ENCODE data around the gene ATP1B4.

The ATP1B4 gene

DNA sequence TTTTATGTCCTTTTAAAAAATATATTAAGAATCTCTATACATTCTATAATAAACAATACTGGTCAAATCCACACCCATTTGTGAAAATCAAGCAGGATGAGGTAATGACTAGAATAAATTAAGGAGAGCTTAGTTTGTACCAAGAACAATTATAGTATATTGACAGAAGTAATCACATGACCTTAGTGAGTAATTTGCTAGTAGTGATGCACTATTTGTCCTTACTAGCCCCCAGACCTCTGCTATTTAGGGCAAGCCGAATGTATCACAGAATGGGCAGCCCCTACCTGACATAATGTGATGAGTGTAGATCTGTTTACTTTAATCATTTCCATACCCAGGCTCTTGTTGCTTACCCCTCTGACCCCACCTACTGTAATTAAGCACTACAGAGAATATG is 15.8 kb downstream of the ATP1B4 start:
- DNase-seq: no peak

- DNase-seq: no peak
Measured at GRCh38 chrX:120378570-120378969, 16.7 kb downstream of the ATP1B4 start.

DNA sequence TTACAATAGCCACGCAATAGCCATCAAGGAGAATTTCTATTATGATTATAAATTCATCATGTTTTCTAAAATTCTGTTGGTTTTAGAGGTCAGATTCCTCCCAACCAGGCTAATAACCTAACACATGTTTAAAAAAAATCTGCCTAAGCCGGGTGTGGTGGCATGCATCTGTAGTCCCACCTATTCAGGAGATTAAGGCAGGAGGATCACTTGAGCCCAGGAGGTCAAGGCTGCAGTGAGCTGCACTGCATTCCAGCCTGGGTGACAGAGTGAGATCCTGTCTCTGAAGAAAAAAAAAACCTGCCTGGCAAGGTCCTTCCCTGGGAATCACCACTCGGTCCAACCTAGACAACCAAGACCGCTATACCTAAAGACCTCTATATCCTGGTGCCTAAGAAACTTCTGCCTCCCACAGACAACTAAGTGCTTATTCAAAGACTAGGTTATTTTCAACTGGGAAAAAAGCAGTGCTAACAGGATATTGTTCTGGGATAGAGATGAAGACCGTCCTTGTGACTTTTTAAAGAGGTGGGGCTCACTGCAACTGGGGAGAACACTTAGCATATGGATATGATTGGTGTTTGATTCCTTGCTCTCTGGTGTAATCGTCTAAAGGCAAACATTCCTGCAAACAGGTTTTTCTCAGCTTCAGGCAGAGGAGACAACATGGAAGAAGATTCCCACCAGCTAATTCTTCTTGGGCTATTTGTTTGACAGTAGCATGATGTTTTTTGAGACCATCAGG is 18.2 kb downstream of the ATP1B4 start:
- DNase-seq: no peak

DNA sequence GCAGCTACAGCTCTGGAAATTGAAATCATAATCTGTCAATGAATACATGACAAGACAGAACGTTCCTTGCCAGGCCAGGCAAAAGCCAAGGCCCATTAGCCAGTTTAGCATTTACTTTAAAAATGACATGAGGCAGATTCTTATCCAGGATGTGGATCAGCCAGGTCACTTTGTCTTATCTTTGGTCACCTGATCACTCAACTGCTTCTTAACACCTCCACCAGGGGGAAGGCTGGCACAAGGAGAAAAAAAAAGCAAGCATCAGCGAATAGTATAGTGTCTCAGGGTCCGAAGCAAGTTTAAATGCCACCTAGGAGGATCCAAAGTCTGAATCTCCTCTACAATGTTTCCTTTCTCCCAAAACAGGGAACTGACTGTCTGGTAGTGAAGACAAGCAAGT is 18.8 kb downstream of the ATP1B4 start:
- DNase-seq: no peak

DNA sequence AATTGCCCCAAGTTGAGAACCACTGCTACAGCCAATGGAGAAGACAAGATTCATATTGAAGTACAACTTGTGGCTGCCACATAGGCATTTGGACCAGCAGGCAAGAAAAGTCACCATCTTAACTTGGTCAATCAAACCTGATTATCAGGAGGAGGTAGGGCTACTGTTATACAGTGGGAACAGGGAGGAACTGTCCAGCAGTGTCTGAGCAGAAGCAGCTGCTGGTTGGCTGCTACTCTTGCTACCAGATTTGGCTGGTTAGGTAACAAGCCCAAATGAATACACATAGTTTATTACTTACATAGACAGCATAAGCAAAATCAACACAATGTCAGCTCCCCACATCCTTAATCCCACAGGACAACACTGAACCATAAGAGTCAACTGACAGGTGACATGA is 39.4 kb downstream of the ATP1B4 start:
- DNase-seq: no peak

- DNase-seq: no peak
Measured at GRCh38 chrX:120402369-120402768, 40.5 kb downstream of the ATP1B4 start.

GRCh38 chrX:120406638-120407037 is 44.7 kb downstream of the ATP1B4 start:
- DNase-seq: no peak

- DNase-seq: no peak
Measured at GRCh38 chrX:120408168-120408567, 46.3 kb downstream of the ATP1B4 start.

GRCh38 chrX:120419463-120419862 is 57.6 kb downstream of the ATP1B4 start:
- no peak for DNase-seq

DNA sequence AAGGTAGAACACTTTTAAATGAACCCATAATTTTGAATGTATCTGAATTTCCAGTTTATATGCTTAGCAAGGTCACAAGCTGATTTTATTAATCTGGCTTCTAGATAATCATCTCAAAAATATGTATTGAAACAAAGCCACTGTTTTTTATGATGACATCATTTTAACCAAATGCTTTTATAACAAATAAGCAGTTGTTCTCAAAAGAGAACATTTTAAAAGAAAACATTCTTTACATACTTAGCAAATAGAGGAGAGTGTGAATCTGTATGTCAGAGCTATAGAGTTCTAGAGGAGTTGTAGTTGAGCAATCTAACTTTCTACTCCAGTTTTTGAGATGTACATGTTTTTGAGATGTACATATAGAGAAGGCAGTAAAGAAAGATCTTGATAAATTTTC is 64.7 kb downstream of the ATP1B4 start:
- DNase-seq: no peak

DNA sequence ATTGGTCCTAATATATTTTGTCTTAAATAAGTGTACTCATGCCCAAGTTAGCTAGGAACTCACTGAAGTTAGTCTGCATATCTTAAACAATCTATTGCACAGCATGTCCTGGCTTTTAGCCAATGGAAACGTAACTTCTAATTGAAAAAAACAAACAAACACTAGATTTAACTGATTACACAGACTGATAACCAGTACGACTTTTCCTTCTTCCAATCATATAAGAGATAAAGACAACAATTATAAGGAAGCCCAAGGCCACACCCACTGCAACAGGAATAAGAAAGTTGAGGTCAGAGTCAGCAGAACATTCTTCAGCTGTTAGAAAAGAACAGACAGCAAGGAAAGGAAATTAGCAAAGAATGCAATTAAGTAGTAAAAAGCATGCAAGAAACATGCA is 66.4 kb downstream of the ATP1B4 start:
- DNase-seq: peak; percentile 0

- no peak for DNase-seq
Measured at GRCh38 chrX:120429776-120430540, 68.1 kb downstream of the ATP1B4 start.

All from T1000 (cell line).